ENCODE measurements around the gene CWC27. TPM values are rescaled to one million over a fixed set of nuclear protein-coding genes. Genes with fewer than 3 reads are reported as not detected.

CWC27 gene
- polyA plus RNA-seq, 1 experiment = 39.5 TPM

DNA sequence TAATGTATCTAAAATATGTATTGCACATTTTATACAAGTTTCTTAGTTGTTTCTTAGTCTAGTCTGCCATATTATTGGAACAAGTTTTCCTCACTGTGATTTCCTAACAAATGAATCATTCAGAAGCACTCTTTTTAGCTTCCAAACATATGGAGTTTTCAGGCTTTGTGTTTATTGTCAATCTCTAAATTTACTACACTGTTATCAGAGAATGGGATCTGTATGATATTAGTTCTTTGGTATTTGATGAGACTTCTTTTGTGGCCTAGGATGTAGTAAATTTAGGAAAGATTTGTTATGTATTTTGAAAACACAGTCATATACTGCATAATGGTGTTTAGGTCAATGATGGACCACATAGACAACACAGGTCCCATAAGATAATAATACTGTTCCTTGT is 25.9 kb upstream of the CWC27 start:
- TF ChIP-seq, protein P1, sequence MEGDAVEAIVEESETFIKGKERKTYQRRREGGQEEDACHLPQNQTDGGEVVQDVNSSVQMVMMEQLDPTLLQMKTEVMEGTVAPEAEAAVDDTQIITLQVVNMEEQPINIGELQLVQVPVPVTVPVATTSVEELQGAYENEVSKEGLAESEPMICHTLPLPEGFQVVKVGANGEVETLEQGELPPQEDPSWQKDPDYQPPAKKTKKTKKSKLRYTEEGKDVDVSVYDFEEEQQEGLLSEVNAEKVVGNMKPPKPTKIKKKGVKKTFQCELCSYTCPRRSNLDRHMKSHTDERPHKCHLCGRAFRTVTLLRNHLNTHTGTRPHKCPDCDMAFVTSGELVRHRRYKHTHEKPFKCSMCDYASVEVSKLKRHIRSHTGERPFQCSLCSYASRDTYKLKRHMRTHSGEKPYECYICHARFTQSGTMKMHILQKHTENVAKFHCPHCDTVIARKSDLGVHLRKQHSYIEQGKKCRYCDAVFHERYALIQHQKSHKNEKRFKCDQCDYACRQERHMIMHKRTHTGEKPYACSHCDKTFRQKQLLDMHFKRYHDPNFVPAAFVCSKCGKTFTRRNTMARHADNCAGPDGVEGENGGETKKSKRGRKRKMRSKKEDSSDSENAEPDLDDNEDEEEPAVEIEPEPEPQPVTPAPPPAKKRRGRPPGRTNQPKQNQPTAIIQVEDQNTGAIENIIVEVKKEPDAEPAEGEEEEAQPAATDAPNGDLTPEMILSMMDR (IDR thresholded peaks at IDR 0.05; ENCODE audit: low read depth, low read length) = no peak
- CTCF ChIA-PET = no interaction called here

DNA sequence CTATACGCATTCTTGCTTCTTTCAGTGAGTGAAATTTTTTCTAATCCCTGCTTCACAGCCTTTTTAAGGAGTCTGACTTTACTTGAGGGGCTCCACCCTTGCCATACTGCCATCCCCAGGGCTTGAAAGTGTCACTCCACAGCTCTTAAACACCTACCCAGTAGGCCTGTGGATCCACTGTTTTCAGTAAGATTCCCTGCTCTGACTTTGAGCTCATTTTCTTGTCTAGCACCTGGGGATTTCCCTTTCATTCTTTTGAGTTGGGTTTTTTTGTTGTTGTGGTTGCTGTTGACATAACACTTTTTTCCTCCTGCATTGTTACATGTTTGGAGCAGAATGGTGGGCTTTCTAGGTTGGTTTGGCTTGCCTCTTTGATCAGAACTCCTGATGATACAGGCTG is 23.8 kb upstream of the CWC27 start:
- Histone ChIP-seq H3K27ac (ENCODE audit: low read depth, low read length) (no peak overlapping the region), H3K27me3 (ENCODE audit: control insufficient read depth, insufficient read depth, low read length) (no peaks in the 10 kb centered on the region), H3K4me3 (ENCODE audit: low read depth, low read length) (no peak overlapping the region), H3K9me3 (ENCODE audit: control insufficient read depth, insufficient read depth, low read length) (no peaks in the 10 kb centered on the region)
- DNase-seq (ENCODE audit: low read depth, low spot score) = no peak
- ChIA-PET POLR2A (no interaction called here), CTCF (no interaction called here)
- TF ChIP-seq, protein P1 (IDR thresholded peaks at IDR 0.05; ENCODE audit: low read depth, low read length) = no peak

More for the DNA sequence above, 25.9 kb upstream of the CWC27 start:
- DNase-seq (ENCODE audit: low read depth, low spot score) = no peak
- Histone ChIP-seq H3K9me3 (ENCODE audit: control insufficient read depth, insufficient read depth, low read length) (no peaks in the 10 kb centered on the region), H3K27ac (ENCODE audit: low read depth, low read length) (no peak overlapping the region), H3K27me3 (ENCODE audit: control insufficient read depth, insufficient read depth, low read length) (no peaks in the 10 kb centered on the region), H3K4me3 (ENCODE audit: low read depth, low read length) (no peak overlapping the region)
- POLR2A ChIA-PET = no interaction called here

DNA sequence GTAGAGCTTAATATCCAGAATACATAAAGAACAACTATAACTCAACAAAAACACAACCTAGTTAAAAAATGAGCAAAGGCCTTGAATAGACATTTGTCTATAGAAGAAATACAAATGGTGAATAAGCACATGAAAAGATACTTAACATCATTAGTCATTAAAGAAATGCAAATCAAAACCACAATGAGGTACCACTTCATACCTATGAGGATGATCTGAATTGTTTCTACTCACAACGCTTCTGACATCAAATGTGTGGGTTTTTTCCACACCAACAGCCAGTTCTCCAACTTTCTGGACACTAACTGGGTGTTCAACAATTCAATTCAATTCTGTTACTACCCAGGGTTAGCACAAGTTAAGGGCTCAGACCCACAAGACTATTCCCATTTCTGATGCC is 22.3 kb upstream of the CWC27 start:
- Histone ChIP-seq H3K4me3 (ENCODE audit: low read depth, low read length) (no peak overlapping the region), H3K9me3 (ENCODE audit: control insufficient read depth, insufficient read depth, low read length) (no peaks in the 10 kb centered on the region), H3K27me3 (ENCODE audit: control insufficient read depth, insufficient read depth, low read length) (no peaks in the 10 kb centered on the region), H3K27ac (ENCODE audit: low read depth, low read length) (no peak overlapping the region)
- ChIA-PET CTCF (interaction anchor here (1.1 kb wide), 1 partner anchor 112 kb away, joined by 4 read pairs; no protein-coding TSS in a partner anchor), POLR2A (no interaction called here)
- TF ChIP-seq, protein P1 (IDR thresholded peaks at IDR 0.05; ENCODE audit: low read depth, low read length) = no peak
- DNase-seq (ENCODE audit: low read depth, low spot score) = no peak

DNA sequence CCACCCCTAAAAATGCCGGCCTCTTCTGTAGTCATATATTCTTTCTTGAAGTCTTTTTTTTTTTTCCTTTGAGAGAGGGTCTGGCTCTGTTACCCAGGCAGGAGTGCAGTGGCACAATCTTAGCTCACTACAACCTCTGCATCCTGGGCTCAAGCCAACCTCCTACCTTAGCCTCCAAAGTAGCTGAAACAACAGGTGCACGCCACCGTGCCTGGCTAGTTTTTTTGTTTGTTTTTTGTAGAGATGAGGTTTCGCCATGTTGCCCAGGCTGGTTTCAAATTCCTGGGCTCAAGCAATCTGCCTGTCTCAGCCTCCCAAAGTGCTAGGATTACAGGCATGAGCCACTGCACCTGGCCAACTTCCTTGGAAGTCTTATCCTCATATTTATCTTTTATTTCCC is 19.3 kb upstream of the CWC27 start:
- no peaks in the 10 kb centered on the region for H3K27me3 ChIP-seq (ENCODE audit: control insufficient read depth, insufficient read depth, low read length)
- CTCF ChIA-PET = interaction anchor here (0.6 to 1.7 kb wide), 3 partner anchors 27 to 559 kb away, joined by 3 to 5 read pairs (median 3); no protein-coding TSS in a partner anchor
- POLR2A ChIA-PET = no interaction called here

DNA sequence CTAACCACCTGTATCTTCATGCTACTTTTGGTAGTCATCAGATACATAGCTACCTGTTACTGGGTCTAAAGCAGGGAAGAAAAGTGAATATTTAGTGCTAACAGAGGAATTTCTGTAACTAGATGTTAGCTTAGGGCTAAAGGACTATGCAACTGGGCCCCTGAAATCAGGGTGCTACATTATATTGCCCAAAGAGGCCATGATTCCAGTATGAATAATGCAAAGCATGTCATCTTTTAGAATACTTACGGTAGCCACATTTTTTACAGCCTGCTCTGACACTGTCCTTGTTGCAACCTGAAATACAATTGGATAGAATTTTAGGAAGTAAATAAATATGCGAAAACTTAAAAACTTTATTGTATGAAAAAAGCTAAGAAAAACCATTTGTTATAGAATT is 14.7 kb upstream of the CWC27 start:
- Histone ChIP-seq H3K27me3 (ENCODE audit: control insufficient read depth, insufficient read depth, low read length) (no peaks in the 10 kb centered on the region), H3K9me3 (ENCODE audit: control insufficient read depth, insufficient read depth, low read length) (no peaks in the 10 kb centered on the region), H3K4me3 (ENCODE audit: low read depth, low read length) (no peak overlapping the region), H3K27ac (ENCODE audit: low read depth, low read length) (no peak overlapping the region)
- TF ChIP-seq, protein P1 (IDR thresholded peaks at IDR 0.05; ENCODE audit: low read depth, low read length) = no peak
- ChIA-PET POLR2A (no interaction called here), CTCF (interaction anchor here (1.0 kb wide), 1 partner anchor 119 kb away, joined by 3 read pairs; no protein-coding TSS in a partner anchor)
- no peak for DNase-seq (ENCODE audit: low read depth, low spot score)

More for the DNA sequence above, 19.3 kb upstream of the CWC27 start:
- no peak for DNase-seq (ENCODE audit: low read depth, low spot score)
- no peaks in the 10 kb centered on the region for H3K9me3 ChIP-seq (ENCODE audit: control insufficient read depth, insufficient read depth, low read length)
- TF ChIP-seq, protein P1 (IDR thresholded peaks at IDR 0.05; ENCODE audit: low read depth, low read length) = no peak
- H3K4me3 ChIP-seq (ENCODE audit: low read depth, low read length) = no peak overlapping the region
- no peak overlapping the region for H3K27ac ChIP-seq (ENCODE audit: low read depth, low read length)

All from AG04450 (cell line).